Upper lobe of left lung (tissue), 6 donors: ENCODE measurements around the gene TANGO2. TPM values are rescaled to one million over a fixed set of nuclear protein-coding genes. Genes with fewer than 3 reads are reported as not detected.

Experiments used
- ATAC-seq, 2 donors: fragments of 200-7000 bp; cut with Tn5 transposase; one replicate each; pipeline ENCODE4 v1.9.1; 2022; ENCODE audit warnings: mild to moderate bottlenecking in 2 of 2, moderate library complexity in 2 of 2; ENCODE audit not compliant: low FRiP score in 2 of 2
- DNase-seq, 2 donors: peaks; one replicate each; pipeline ENCODE4 v3.0.0-alpha.2; 2019 to 2020
- H3K27ac ChIP-seq, 4 donors: fragments of 200-600 bp; sonication (generic); one replicate each; pipeline ENCODE4 v1.5.1; 2016 to 2019
- H3K27me3 ChIP-seq, 4 donors: fragments of 200-600 bp; sonication (generic); one replicate each; pipeline ENCODE4 v1.5.1; 2017 to 2019
- H3K36me3 ChIP-seq, 4 donors: fragments of 200-600 bp; sonication (generic); one replicate each; pipeline ENCODE4 v1.5.1; 2016 to 2019
- H3K4me1 ChIP-seq, 4 donors: fragments of 200-600 bp; sonication (generic); one replicate each; pipeline ENCODE4 v1.5.1; 2018 to 2019
- H3K4me3 ChIP-seq, 4 donors: fragments of 200-600 bp; sonication (generic); one replicate each; pipeline ENCODE4 v1.5.1; 2017 to 2019; ENCODE audit warnings: mild to moderate bottlenecking in 2 of 4, moderate library complexity in 1 of 4
- H3K9me3 ChIP-seq, 4 donors: fragments of 200-600 bp; sonication (generic); one replicate each; pipeline ENCODE4 v1.5.1; 2018 to 2019
- EP300 ChIP-seq, 4 donors: sonication (generic); formaldehyde crosslinking; IDR thresholded peaks; one replicate each; pipeline ENCODE4 v1.5.1; 2017; ENCODE audit warnings: antibody characterized with exemption in 4 of 4, control low read depth in 2 of 4
- POLR2A ChIP-seq, 4 donors: fragments of 450-650 bp; IDR thresholded peaks; one replicate each; pipeline ENCODE4 v1.5.1; 2016 to 2017; ENCODE audit warnings: antibody characterized with exemption in 4 of 4, mild to moderate bottlenecking in 2 of 4
- POLR2AphosphoS5 ChIP-seq, 2 donors: sonication (generic); formaldehyde crosslinking; IDR thresholded peaks; one replicate each; pipeline ENCODE4 v1.5.1; 2017; ENCODE audit warnings: antibody characterized with exemption in 2 of 2
- WGBS, 2 donors: methylation state at CpG; one replicate each; pipeline ENCODE4 v1.1.5; 2017 to 2018; 5-methylcytosine and 5-hydroxymethylcytosine counted together
- total RNA-seq, 6 donors: library from RNA; depleted of rRNA in 4 of 6; stranded (reverse); fragments of >200 nt in 4 of 6; gene quantifications; one replicate each; pipeline versions ENCODE4 v1.1.0 to v1.2.1, GENCODE V29; 2016 to 2021
- TF ChIP-seq, protein P1 (sequence below), 6 experiments: fragments of 450-650 bp in 4 of 6; fragments of 200-600 bp in 2 of 6; sonication (generic) in 2 of 6; IDR thresholded peaks; one replicate each; pipeline ENCODE4 v1.5.1; 2016 to 2019; ENCODE audit warnings: antibody characterized with exemption in 6 of 6
- donor health status: DM: no; HTN: no; CAD: no; lungs with moderate emphysema.
- donor health status: DM: no; HTN: yes; CAD: no; lungs with severe emphysema.

Gene TANGO2
- total RNA-seq, 6 donors from 2014 or later: 33.9 to 94.3 (median 55.0) TPM

DNA sequence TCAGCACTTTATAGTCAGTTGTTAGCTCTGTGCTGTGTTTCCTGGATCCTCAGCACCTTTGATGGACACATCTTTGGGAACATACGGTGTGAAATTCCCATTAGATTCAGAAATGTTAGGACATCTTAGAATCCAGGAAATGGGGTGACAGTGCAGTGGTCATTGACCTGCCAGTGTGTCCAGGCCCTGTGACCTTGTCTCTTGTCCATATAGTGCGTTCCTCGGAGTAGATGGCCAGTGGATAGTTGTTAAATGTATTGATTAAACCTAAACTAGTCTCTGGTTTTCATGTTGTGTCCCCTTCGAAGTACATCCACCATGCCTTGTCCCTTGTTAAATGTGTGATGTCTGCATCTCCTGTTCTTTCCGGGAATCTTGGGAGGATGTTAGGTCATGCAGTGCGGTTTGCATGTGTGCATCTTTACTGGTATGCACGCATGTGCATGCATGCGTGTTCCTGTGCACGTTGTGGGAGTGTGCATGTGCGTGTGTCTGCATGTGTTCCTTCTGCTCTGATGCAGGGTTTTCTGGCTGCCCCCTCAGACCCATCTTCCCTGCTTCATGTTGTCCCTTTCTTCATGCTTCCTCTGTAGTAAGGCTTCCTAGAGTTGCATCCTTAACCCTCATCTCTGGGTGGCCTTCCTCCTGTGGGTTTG lies 63.1 kb downstream of the TANGO2 start:
- ATAC-seq: no peak
- Histone ChIP-seq H3K9me3 (no peaks in the 10 kb centered on the region), H3K27ac (peak overlapping the region in 1 of 4 donors; percentile 8), H3K27me3 (no peaks in the 10 kb centered on the region), H3K4me3 (no peak overlapping the region), H3K4me1 (peaks cover 39 to 52% (median 48%) of the 10 kb centered on the region in 4 donors), H3K36me3 (peaks cover 21 to 36% (median 34%) of the 10 kb centered on the region in 4 donors)
- 78 to 85% methylated on average over 10 of the region's 10 CpGs for WGBS, 2 donors
- DNase-seq: no peak
- TF ChIP-seq, protein P1, sequence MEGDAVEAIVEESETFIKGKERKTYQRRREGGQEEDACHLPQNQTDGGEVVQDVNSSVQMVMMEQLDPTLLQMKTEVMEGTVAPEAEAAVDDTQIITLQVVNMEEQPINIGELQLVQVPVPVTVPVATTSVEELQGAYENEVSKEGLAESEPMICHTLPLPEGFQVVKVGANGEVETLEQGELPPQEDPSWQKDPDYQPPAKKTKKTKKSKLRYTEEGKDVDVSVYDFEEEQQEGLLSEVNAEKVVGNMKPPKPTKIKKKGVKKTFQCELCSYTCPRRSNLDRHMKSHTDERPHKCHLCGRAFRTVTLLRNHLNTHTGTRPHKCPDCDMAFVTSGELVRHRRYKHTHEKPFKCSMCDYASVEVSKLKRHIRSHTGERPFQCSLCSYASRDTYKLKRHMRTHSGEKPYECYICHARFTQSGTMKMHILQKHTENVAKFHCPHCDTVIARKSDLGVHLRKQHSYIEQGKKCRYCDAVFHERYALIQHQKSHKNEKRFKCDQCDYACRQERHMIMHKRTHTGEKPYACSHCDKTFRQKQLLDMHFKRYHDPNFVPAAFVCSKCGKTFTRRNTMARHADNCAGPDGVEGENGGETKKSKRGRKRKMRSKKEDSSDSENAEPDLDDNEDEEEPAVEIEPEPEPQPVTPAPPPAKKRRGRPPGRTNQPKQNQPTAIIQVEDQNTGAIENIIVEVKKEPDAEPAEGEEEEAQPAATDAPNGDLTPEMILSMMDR (IDR thresholded peaks at IDR 0.05): no peak
- TF ChIP-seq EP300 (IDR thresholded peaks at IDR 0.05) (no peak), POLR2AphosphoS5 (IDR thresholded peaks at IDR 0.05) (no peak)

DNA sequence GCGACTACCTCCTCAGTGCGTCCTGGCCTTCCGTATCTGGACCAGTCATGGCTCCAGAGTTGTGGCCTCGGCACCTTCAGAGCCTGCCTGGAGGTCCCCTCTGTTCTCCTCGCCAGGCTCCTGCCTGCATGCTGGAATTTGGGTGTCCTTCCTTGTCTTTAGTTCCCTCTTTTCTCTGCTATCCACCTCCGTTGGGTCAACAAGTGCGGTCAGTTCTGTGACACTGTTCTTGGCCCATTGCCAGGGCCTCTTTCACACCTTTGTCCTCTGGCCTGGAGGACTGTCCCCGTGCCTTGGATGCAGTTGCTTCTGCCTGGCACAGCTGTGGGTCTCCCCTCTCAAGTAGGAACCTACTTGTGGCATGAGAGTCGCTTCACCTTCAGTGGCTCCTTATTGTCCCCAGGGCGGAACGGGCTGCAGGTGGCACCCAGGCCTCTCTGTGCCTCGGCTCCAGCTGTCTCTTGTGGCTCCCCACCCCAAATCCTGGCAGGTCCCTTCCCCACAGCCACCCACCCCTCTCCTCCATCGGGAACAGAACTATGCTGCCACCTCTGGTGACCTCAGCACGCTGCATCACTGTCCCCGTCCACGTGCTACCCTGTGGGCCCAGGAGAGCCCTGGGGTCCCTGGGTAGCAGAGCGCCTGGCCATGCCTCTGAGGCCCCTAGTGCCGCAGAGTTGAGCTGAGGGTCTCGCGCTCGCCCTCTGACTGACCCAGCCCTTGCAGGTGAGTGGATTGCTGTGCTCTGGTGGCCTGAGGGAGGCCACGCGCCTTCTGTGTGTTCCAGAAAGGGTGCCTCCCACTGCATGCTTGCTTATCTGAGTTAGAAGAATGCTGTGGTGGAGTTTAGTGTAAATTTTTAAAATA lies 63.9 kb downstream of the TANGO2 start:
- Histone ChIP-seq H3K9me3 (no peaks in the 10 kb centered on the region), H3K27me3 (no peaks in the 10 kb centered on the region), H3K4me3 (no peak overlapping the region), H3K4me1 (peaks cover 39 to 46% (median 43%) of the 10 kb centered on the region in 4 donors), H3K36me3 (peaks cover 28 to 44% (median 41%) of the 10 kb centered on the region in 4 donors), H3K27ac (peak overlapping the region in 1 of 4 donors; percentile 7)
- TF ChIP-seq, protein P1 (IDR thresholded peaks at IDR 0.05): peak in 3 of 6 experiments; percentile 11 to 30 (median 16)
- TF ChIP-seq EP300 (IDR thresholded peaks at IDR 0.05): no peak
- no peak for TF ChIP-seq POLR2AphosphoS5 (IDR thresholded peaks at IDR 0.05)
- no peak for TF ChIP-seq POLR2A (IDR thresholded peaks at IDR 0.05)
- WGBS, 2 donors: 73 to 84% methylated on average over 17 to 23 of the region's 23 CpGs
- DNase-seq: no peak
- ATAC-seq: no peak

DNA sequence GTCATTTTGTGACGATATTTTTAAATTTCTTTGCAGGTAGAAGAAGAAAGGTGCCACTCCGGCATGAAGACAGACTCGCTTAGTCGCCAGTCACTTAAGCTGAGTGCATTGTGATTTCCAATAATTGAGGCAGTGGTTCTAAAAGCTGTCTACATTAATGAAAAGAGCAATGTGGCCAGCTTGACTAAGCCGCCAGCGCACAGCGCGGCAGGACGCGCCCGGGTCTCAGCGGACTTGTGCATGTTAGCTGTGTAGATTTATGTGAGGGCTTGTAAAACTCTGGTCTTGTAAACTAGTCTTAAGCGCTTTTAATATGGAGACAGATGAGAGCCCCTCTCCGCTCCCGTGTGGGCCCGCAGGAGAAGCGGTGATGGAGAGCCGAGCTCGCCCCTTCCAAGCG lies 64.7 kb downstream of the TANGO2 start:
- peaks cover 39 to 46% (median 43%) of the 10 kb centered on the region in 4 donors for H3K4me1 ChIP-seq
- ATAC-seq (no peak), DNase-seq (no peak)

DNA sequence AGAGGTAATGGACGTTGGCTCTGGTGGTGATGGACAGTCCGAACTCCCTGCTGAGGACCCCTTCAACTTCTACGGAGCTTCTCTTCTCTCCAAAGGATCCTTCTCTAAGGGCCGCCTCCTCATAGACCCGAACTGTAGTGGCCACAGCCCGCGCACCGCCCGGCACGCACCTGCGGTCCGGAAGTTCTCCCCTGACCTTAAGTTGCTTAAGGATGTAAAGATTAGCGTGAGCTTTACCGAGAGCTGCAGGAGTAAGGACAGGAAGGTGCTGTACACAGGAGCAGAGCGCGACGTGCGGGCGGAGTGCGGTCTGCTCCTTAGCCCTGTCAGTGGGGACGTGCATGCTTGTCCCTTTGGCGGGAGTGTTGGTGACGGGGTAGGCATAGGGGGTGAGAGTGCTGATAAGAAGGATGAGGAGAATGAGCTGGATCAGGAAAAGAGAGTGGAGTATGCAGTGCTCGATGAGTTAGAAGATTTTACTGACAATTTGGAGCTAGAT lies 65.2 kb downstream of the TANGO2 start:
- no peaks in the 10 kb centered on the region for H3K27me3 ChIP-seq
- H3K36me3 ChIP-seq: peaks cover 39 to 58% (median 55%) of the 10 kb centered on the region in 4 donors
- no peak overlapping the region for H3K27ac ChIP-seq
- H3K4me1 ChIP-seq: peaks cover 34 to 41% (median 38%) of the 10 kb centered on the region in 4 donors
- H3K4me3 ChIP-seq: no peak overlapping the region
- H3K9me3 ChIP-seq: no peaks in the 10 kb centered on the region
- WGBS, 2 donors: 93 to 95% methylated on average over 24 of the region's 24 CpGs
- ATAC-seq (no peak), DNase-seq (peak in 1 of 2 donors; percentile 76)
- TF ChIP-seq EP300 (IDR thresholded peaks at IDR 0.05): no peak
- no peak for TF ChIP-seq POLR2AphosphoS5 (IDR thresholded peaks at IDR 0.05)
- TF ChIP-seq, protein P1 (IDR thresholded peaks at IDR 0.05): no peak
- TF ChIP-seq POLR2A (IDR thresholded peaks at IDR 0.05): no peak

More for the DNA sequence above, 64.7 kb downstream of the TANGO2 start:
- H3K27me3 ChIP-seq: no peaks in the 10 kb centered on the region
- WGBS, 2 donors: 96 to 97% methylated on average over 20 of the region's 20 CpGs
- no peak for TF ChIP-seq POLR2A (IDR thresholded peaks at IDR 0.05)
- TF ChIP-seq EP300 (IDR thresholded peaks at IDR 0.05): no peak
- TF ChIP-seq POLR2AphosphoS5 (IDR thresholded peaks at IDR 0.05): no peak
- TF ChIP-seq, protein P1 (IDR thresholded peaks at IDR 0.05): no peak
- H3K4me3 ChIP-seq: no peak overlapping the region
- H3K27ac ChIP-seq: no peak overlapping the region
- H3K36me3 ChIP-seq: peaks cover 36 to 53% (median 50%) of the 10 kb centered on the region in 4 donors
- no peaks in the 10 kb centered on the region for H3K9me3 ChIP-seq
